Osteoblast (primary cell): ENCODE measurements around the gene NOL12. TPM values are rescaled to one million over a fixed set of nuclear protein-coding genes. Genes with fewer than 3 reads are reported as not detected.

Experiments
- DNase-seq: peaks from one replicate; pipeline ENCODE4 v3.0.0; 2011; ENCODE audit warnings: low spot score, mixed read lengths; ENCODE audit not compliant: insufficient read length; ENCODE audit errors: missing footprints
- H2AFZ ChIP-seq: 2 replicates; pipeline ENCODE4 v1.6.0; 2011; ENCODE audit warnings: mild to moderate bottlenecking, low read length
- H3K27ac ChIP-seq: 2 replicates; pipeline ENCODE4 v1.5.1; 2011; ENCODE audit warnings: mild to moderate bottlenecking, low read depth, low read length, moderate library complexity
- H3K27me3 ChIP-seq: 2 replicates; pipeline ENCODE4 v1.6.0; 2012; ENCODE audit warnings: mild to moderate bottlenecking, control low read depth, inconsistent platforms, low read length, moderate library complexity; ENCODE audit not compliant: insufficient read depth
- H3K36me3 ChIP-seq: 2 replicates; pipeline ENCODE4 v1.5.1; 2011; ENCODE audit warnings: mild to moderate bottlenecking, low read length, control low read depth, moderate library complexity; ENCODE audit not compliant: insufficient read depth
- H3K4me1 ChIP-seq: 2 replicates; pipeline ENCODE4 v1.5.1; 2011; ENCODE audit warnings: mild to moderate bottlenecking, low read length, control low read depth, moderate library complexity; ENCODE audit not compliant: insufficient read depth
- H3K4me2 ChIP-seq: 2 replicates; pipeline ENCODE4 v1.6.0; 2011; ENCODE audit warnings: mild to moderate bottlenecking, low read length; ENCODE audit not compliant: insufficient read depth
- H3K4me3 ChIP-seq: fragments of 200-600 bp; sonication (generic); 3 replicates; pipeline ENCODE4 v1.5.1; 2012; ENCODE audit warnings: mild to moderate bottlenecking, low read length, inconsistent platforms; ENCODE audit not compliant: insufficient read depth
- H3K79me2 ChIP-seq: 2 replicates; pipeline ENCODE4 v1.6.0; 2012; ENCODE audit warnings: mild to moderate bottlenecking, low read length, control low read depth, inconsistent platforms; ENCODE audit not compliant: insufficient read depth
- H3K9me3 ChIP-seq: 2 replicates; pipeline ENCODE4 v1.5.1; 2011; ENCODE audit warnings: low read depth, low read length, control low read depth
- H4K20me1 ChIP-seq: 2 replicates; pipeline ENCODE4 v1.6.0; 2012; ENCODE audit warnings: mild to moderate bottlenecking, low read length, control low read depth; ENCODE audit not compliant: insufficient read depth
- CTCF ChIP-seq: IDR thresholded peaks from 2 replicates; pipeline ENCODE4 v1.5.1; 2011; ENCODE audit warnings: mild to moderate bottlenecking, low read depth, low read length, moderate library complexity; ENCODE audit errors: extremely low read depth
- total RNA-seq: library from RNA; depleted of rRNA; stranded (reverse); fragments of >200 nt; gene quantifications from 2 replicates; pipeline ENCODE4 v1.2.3, GENCODE V29; 2012

NOL12 gene
- total RNA-seq, 1 donor = 9.0 TPM

- no peaks in the 10 kb centered on the region for H3K9me3 ChIP-seq
- H4K20me1 ChIP-seq = peaks cover 4% of the 10 kb centered on the region
- peaks cover 10% of the 10 kb centered on the region for H3K4me1 ChIP-seq
- no peak overlapping the region for H3K27ac ChIP-seq
- H3K27me3 ChIP-seq = no peaks in the 10 kb centered on the region
- no peak overlapping the region for H3K4me3 ChIP-seq
- no peak for TF ChIP-seq CTCF
- H2AFZ ChIP-seq = no peak overlapping the region
- H3K4me2 ChIP-seq = no peak overlapping the region
- H3K79me2 ChIP-seq = peaks cover 9% of the 10 kb centered on the region
- DNase-seq = no peak
- peaks cover 15% of the 10 kb centered on the region for H3K36me3 ChIP-seq
Measured at GRCh38 chr22:37641561-37641949, 44.6 kb upstream of the NOL12 start.

GRCh38 chr22:37643225-37643847, 42.8 kb upstream of the NOL12 start:
- peak; percentile 99 for DNase-seq
- H3K36me3 ChIP-seq = peaks cover 19% of the 10 kb centered on the region
- no peaks in the 10 kb centered on the region for H3K9me3 ChIP-seq
- no peak overlapping the region for H3K4me2 ChIP-seq
- H4K20me1 ChIP-seq = peaks cover 4% of the 10 kb centered on the region
- no peak overlapping the region for H3K27ac ChIP-seq
- no peak overlapping the region for H3K4me3 ChIP-seq
- no peaks in the 10 kb centered on the region for H3K27me3 ChIP-seq
- peaks cover 7% of the 10 kb centered on the region for H3K4me1 ChIP-seq
- peaks cover 9% of the 10 kb centered on the region for H3K79me2 ChIP-seq
- TF ChIP-seq CTCF = peak; percentile 95
- no peak overlapping the region for H2AFZ ChIP-seq

GRCh38 chr22:37647317-37647716, 38.8 kb upstream of the NOL12 start:
- H2AFZ ChIP-seq = no peak overlapping the region
- no peaks in the 10 kb centered on the region for H3K4me1 ChIP-seq
- no peaks in the 10 kb centered on the region for H3K27me3 ChIP-seq
- H3K4me3 ChIP-seq = no peak overlapping the region
- no peaks in the 10 kb centered on the region for H3K79me2 ChIP-seq
- TF ChIP-seq CTCF = no peak
- DNase-seq = no peak
- H3K36me3 ChIP-seq = peaks cover 37% of the 10 kb centered on the region
- peaks cover 4% of the 10 kb centered on the region for H4K20me1 ChIP-seq
- H3K27ac ChIP-seq = no peak overlapping the region
- H3K9me3 ChIP-seq = no peaks in the 10 kb centered on the region
- H3K4me2 ChIP-seq = no peak overlapping the region

- Histone ChIP-seq H3K27ac (no peak overlapping the region), H4K20me1 (peaks cover 4% of the 10 kb centered on the region), H2AFZ (no peak overlapping the region), H3K4me3 (no peak overlapping the region), H3K36me3 (peaks cover 38% of the 10 kb centered on the region), H3K27me3 (no peaks in the 10 kb centered on the region), H3K4me2 (no peak overlapping the region), H3K4me1 (no peaks in the 10 kb centered on the region), H3K79me2 (no peaks in the 10 kb centered on the region), H3K9me3 (no peaks in the 10 kb centered on the region)
- DNase-seq = no peak
- TF ChIP-seq CTCF = no peak
Measured at GRCh38 chr22:37647928-37648327, 38.2 kb upstream of the NOL12 start.
